HEK293 (cell line): Measurements from ENCODE around the gene CNOT8.
A peak's percentile ranks its signal among the peaks of the same experiment; 100 is the strongest.

Experiments
- CTCF ChIA-PET: fragments of 350-600 bp; formaldehyde crosslinking; extraction: SDS; loops from one replicate; lab custom pipeline; 2021; ENCODE audit warnings: antibody characterized with exemption; lab: Yijun Ruan, JAX
- POLR2A ChIA-PET: fragments of 300-600 bp; formaldehyde crosslinking; extraction: SDS; loops from one replicate; lab custom pipeline; 2020; ENCODE audit warnings: antibody characterized with exemption, inconsistent platforms; lab: Yijun Ruan, JAX
- H3K27ac ChIP-seq: fragments of 200-500 bp; sonication (Bioruptor generic); 2 replicates; pipeline ENCODE4 v1.5.1; 2014; ENCODE audit warnings: low read depth, low read length, control low read depth, inconsistent platforms; ENCODE audit errors: extremely low read depth
- H3K36me3 ChIP-seq, 2 experiments: fragments of 200-500 bp in 1 of 2; sonication (Bioruptor generic) in 1 of 2; 1 replicate in 1 of 2; 2 replicates in 1 of 2; pipeline ENCODE4 v1.5.1; 2014 to 2017; ENCODE audit warnings: inconsistent platforms in 2 of 2, low read length in 2 of 2; ENCODE audit not compliant: control insufficient read depth in 2 of 2, insufficient read depth in 1 of 2
- H3K4me1 ChIP-seq: fragments of 200-500 bp; sonication (Bioruptor generic); 2 replicates; pipeline ENCODE4 v1.5.1; 2014; ENCODE audit warnings: mild to moderate bottlenecking, low read length, inconsistent platforms; ENCODE audit not compliant: control insufficient read depth, insufficient read depth
- H3K4me3 ChIP-seq: 2 replicates; pipeline ENCODE4 v1.5.1; 2011; ENCODE audit warnings: low read depth, mild to moderate bottlenecking, control low read depth, low read length, moderate library complexity
- H3K9me3 ChIP-seq: fragments of 200-500 bp; sonication (Bioruptor generic); 2 replicates; pipeline ENCODE4 v1.5.1; 2014; ENCODE audit warnings: low read depth, low read length, inconsistent platforms; ENCODE audit not compliant: control insufficient read depth, insufficient read depth
- EGR2 ChIP-seq: fragments of 450-650 bp; formaldehyde crosslinking; IDR thresholded peaks from 2 replicates; pipeline ENCODE4 v1.5.1; 2016; ENCODE audit warnings: low read depth, missing biosample characterization, missing genetic modification characterization
- IKZF3 ChIP-seq: fragments of 450-650 bp; IDR thresholded peaks from 2 replicates; pipeline ENCODE4 v1.5.0; 2018; ENCODE audit warnings: missing biosample characterization, mild to moderate bottlenecking, missing genetic modification characterization, moderate library complexity
- SALL2 ChIP-seq: fragments of 450-650 bp; formaldehyde crosslinking; IDR thresholded peaks from 2 replicates; pipeline ENCODE4 v1.5.0; 2017; ENCODE audit warnings: missing biosample characterization, mild to moderate bottlenecking, missing genetic modification characterization, borderline replicate concordance
- SCRT2 ChIP-seq: fragments of 450-650 bp; formaldehyde crosslinking; IDR thresholded peaks from 2 replicates; pipeline ENCODE4 v1.5.1; 2016; ENCODE audit warnings: missing biosample characterization, missing genetic modification characterization
- ZBTB17 ChIP-seq: fragments of 450-650 bp; formaldehyde crosslinking; IDR thresholded peaks from 2 replicates; pipeline ENCODE4 v1.5.1; 2016; ENCODE audit warnings: missing biosample characterization, missing genetic modification characterization
- ZEB2 ChIP-seq: fragments of 450-650 bp; formaldehyde crosslinking; IDR thresholded peaks from 2 replicates; pipeline ENCODE4 v1.5.1; 2016; ENCODE audit warnings: missing biosample characterization, missing genetic modification characterization
- ZFHX2 ChIP-seq: fragments of 450-650 bp; formaldehyde crosslinking; conservative IDR thresholded peaks from 2 replicates; pipeline ENCODE4 v1.5.1; 2016; ENCODE audit warnings: missing biosample characterization, missing genetic modification characterization
- ZFP69B ChIP-seq: fragments of 450-650 bp; formaldehyde crosslinking; IDR thresholded peaks from 2 replicates; pipeline ENCODE4 v1.5.1; 2016; ENCODE audit warnings: missing biosample characterization, missing genetic modification characterization
- ZNF121 ChIP-seq: fragments of 450-650 bp; formaldehyde crosslinking; IDR thresholded peaks from 2 replicates; pipeline ENCODE4 v1.5.1; 2016; ENCODE audit warnings: missing biosample characterization, missing genetic modification characterization
- ZNF16 ChIP-seq: fragments of 450-650 bp; formaldehyde crosslinking; IDR thresholded peaks from 2 replicates; pipeline ENCODE4 v1.5.1; 2016; ENCODE audit warnings: low read depth, missing biosample characterization, missing genetic modification characterization
- ZNF19 ChIP-seq: fragments of 450-650 bp; formaldehyde crosslinking; IDR thresholded peaks from 2 replicates; pipeline ENCODE4; 2016; ENCODE audit warnings: missing biosample characterization, missing genetic modification characterization, low read depth
- ZNF2 ChIP-seq: fragments of 450-650 bp; formaldehyde crosslinking; IDR thresholded peaks from 2 replicates; pipeline ENCODE4 v1.5.1; 2016; ENCODE audit warnings: missing biosample characterization, missing genetic modification characterization
- ZNF248 ChIP-seq: fragments of 450-650 bp; formaldehyde crosslinking; IDR thresholded peaks from 2 replicates; pipeline ENCODE4 v1.5.1; 2017; ENCODE audit warnings: missing biosample characterization, missing genetic modification characterization
- ZNF423 ChIP-seq: fragments of 450-650 bp; formaldehyde crosslinking; IDR thresholded peaks from 2 replicates; pipeline ENCODE4 v1.5.1; 2016; ENCODE audit warnings: missing biosample characterization, missing genetic modification characterization
- ZNF544 ChIP-seq: fragments of 450-650 bp; formaldehyde crosslinking; IDR thresholded peaks from 2 replicates; pipeline ENCODE4 v1.5.0; 2017; ENCODE audit warnings: missing biosample characterization, missing genetic modification characterization
- ZNF558 ChIP-seq: fragments of 450-650 bp; formaldehyde crosslinking; IDR thresholded peaks from 2 replicates; pipeline ENCODE4 v1.5.1; 2016; ENCODE audit warnings: missing biosample characterization, missing genetic modification characterization
- ZNF76 ChIP-seq: fragments of 450-650 bp; formaldehyde crosslinking; IDR thresholded peaks from 2 replicates; pipeline ENCODE4; 2016; ENCODE audit warnings: low read depth, missing biosample characterization, missing genetic modification characterization, borderline replicate concordance
- ZSCAN16 ChIP-seq: fragments of 450-650 bp; formaldehyde crosslinking; IDR thresholded peaks from 2 replicates; pipeline ENCODE4 v1.5.1; 2016; ENCODE audit warnings: missing biosample characterization, missing genetic modification characterization
- TF ChIP-seq, protein P1 (sequence below): fragments of 450-650 bp; formaldehyde crosslinking; IDR thresholded peaks from 2 replicates; pipeline ENCODE4 v1.5.1; 2016; ENCODE audit warnings: missing biosample characterization, missing genetic modification characterization
- TF ChIP-seq, protein P2 (sequence below): fragments of 450-650 bp; formaldehyde crosslinking; IDR thresholded peaks from 2 replicates; pipeline ENCODE4 v1.5.1; 2016; ENCODE audit warnings: missing biosample characterization, missing genetic modification characterization
- TF ChIP-seq, protein P3 (sequence below): fragments of 450-650 bp; IDR thresholded peaks from 2 replicates; pipeline ENCODE4 v1.5.1; 2018; ENCODE audit warnings: missing biosample characterization, mild to moderate bottlenecking, missing genetic modification characterization
- TF ChIP-seq, protein P4 (sequence below): fragments of 450-650 bp; formaldehyde crosslinking; IDR thresholded peaks from 2 replicates; pipeline ENCODE4 v1.5.1; 2016; ENCODE audit warnings: missing biosample characterization, missing genetic modification characterization, borderline replicate concordance

Gene CNOT8

DNA sequence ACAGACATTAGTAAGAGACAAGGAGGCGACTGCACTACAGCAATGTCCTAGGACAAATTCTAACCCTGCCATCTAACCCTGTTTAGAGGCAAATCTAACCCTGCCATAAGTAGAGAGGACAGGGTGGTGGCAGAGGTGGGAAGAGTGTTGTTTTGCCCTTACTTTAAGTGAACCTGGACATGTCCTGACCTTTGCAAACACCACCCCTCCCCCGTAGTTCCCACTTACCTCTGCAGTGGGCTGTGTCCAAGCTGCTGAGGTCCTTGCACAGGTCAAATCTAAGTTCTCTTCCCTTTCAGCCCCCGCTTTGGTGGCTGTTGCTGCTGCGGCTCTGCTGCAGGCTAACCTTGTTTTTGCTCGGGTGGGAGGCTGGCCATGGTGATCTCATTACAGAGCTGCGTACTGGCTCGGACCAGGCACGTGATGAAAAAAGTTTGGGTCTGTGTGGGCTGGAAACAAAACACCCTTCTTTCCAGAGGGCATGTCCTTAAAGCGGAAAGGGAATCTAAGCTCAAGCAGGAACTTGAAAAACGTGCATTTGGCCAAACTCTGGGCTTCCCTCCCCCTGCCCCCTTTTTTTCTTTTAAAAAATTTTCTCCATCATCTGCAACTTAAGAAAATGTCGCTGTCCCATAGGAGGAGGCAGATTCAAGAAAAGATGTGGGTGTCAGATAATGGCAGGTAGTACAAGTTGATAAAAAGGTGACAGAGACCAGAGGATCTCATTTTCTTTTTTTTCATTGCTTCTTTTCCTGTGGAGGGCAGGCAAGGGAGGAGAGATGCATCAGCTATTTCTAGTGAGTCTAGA lies 8.0 kb upstream of the CNOT8 start, which contains the start of gene FAXDC2 (continued):
- TF ChIP-seq, protein P1, sequence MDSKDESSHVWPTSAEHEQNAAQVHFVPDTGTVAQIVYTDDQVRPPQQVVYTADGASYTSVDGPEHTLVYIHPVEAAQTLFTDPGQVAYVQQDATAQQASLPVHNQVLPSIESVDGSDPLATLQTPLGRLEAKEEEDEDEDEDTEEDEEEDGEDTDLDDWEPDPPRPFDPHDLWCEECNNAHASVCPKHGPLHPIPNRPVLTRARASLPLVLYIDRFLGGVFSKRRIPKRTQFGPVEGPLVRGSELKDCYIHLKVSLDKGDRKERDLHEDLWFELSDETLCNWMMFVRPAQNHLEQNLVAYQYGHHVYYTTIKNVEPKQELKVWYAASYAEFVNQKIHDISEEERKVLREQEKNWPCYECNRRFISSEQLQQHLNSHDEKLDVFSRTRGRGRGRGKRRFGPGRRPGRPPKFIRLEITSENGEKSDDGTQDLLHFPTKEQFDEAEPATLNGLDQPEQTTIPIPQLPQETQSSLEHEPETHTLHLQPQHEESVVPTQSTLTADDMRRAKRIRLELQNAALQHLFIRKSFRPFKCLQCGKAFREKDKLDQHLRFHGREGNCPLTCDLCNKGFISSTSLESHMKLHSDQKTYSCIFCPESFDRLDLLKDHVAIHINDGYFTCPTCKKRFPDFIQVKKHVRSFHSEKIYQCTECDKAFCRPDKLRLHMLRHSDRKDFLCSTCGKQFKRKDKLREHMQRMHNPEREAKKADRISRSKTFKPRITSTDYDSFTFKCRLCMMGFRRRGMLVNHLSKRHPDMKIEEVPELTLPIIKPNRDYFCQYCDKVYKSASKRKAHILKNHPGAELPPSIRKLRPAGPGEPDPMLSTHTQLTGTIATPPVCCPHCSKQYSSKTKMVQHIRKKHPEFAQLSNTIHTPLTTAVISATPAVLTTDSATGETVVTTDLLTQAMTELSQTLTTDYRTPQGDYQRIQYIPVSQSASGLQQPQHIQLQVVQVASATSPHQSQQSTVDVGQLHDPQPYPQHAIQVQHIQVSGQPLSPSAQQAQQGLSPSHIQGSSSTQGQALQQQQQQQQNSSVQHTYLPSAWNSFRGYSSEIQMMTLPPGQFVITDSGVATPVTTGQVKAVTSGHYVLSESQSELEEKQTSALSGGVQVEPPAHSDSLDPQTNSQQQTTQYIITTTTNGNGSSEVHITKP (tag by site-specific recombination), result peak; percentile 77
- peak; percentile 91 for TF ChIP-seq ZFHX2 (tag by site-specific recombination)
- no peak for TF ChIP-seq ZEB2 (tag by site-specific recombination)
- peak; percentile 82 for TF ChIP-seq EGR2 (tag by site-specific recombination)
- TF ChIP-seq, protein P2, sequence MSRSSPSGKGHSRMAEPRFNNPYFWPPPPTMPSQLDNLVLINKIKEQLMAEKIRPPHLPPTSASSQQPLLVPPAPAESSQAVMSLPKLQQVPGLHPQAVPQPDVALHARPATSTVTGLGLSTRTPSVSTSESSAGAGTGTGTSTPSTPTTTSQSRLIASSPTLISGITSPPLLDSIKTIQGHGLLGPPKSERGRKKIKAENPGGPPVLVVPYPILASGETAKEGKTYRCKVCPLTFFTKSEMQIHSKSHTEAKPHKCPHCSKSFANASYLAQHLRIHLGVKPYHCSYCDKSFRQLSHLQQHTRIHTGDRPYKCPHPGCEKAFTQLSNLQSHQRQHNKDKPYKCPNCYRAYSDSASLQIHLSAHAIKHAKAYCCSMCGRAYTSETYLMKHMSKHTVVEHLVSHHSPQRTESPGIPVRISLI (tag by site-specific recombination), result peak; percentile 99
- TF ChIP-seq ZNF423 (tag by site-specific recombination), result no peak
- no peak for TF ChIP-seq ZNF121 (tag by site-specific recombination)
- TF ChIP-seq ZNF2 (tag by site-specific recombination), result peak; percentile 60; the same call in 1 of the 2 replicates
- TF ChIP-seq, protein P3, sequence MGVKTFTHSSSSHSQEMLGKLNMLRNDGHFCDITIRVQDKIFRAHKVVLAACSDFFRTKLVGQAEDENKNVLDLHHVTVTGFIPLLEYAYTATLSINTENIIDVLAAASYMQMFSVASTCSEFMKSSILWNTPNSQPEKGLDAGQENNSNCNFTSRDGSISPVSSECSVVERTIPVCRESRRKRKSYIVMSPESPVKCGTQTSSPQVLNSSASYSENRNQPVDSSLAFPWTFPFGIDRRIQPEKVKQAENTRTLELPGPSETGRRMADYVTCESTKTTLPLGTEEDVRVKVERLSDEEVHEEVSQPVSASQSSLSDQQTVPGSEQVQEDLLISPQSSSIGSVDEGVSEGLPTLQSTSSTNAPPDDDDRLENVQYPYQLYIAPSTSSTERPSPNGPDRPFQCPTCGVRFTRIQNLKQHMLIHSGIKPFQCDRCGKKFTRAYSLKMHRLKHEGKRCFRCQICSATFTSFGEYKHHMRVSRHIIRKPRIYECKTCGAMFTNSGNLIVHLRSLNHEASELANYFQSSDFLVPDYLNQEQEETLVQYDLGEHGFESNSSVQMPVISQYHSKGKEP (tag by site-specific recombination), result no peak
- TF ChIP-seq SCRT2, result peak; percentile 72
- no peak for TF ChIP-seq ZNF248
- TF ChIP-seq ZNF544 (tag by site-specific recombination), result no peak
- TF ChIP-seq ZNF19 (tag by site-specific recombination), result no peak
- TF ChIP-seq SALL2, result no peak
- TF ChIP-seq ZNF558 (tag by site-specific recombination), result no peak
- no peak for TF ChIP-seq ZSCAN16
- TF ChIP-seq ZNF16 (tag by site-specific recombination), result no peak
- no peak for TF ChIP-seq ZNF76 (tag by site-specific recombination)
- peak; percentile 22; the same call in 1 of the 2 replicates for TF ChIP-seq IKZF3 (tag by site-specific recombination)
- TF ChIP-seq ZFP69B, result peak; percentile 97
- TF ChIP-seq ZBTB17 (tag by site-specific recombination), result peak; percentile 23; the same call in 1 of the 2 replicates

DNA sequence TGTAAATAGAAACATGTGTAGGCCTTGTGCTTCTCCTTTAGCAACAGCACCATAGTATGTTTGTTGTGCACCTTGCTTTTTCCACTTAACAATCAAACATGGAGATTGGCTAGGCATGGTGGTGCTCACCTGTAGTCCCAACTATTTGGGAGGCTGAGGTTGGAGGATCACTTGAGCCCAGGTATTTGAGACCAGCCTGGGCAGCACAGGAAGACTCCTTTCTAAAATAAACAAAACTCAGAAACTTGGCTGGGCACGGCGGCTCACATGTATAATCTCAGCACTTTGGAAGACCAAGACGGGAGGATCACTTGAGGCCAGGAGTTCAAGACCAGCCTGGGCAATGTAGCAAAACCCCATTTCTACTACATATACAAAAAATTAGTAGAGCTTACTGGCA lies 7.1 kb upstream of the CNOT8 start:
- peaks cover 4% of the 10 kb centered on the region; the same call in 1 of the 2 replicates for H3K4me1 ChIP-seq
- H3K9me3 ChIP-seq, result no peaks in the 10 kb centered on the region
- no peak overlapping the region for H3K27ac ChIP-seq
- no peak overlapping the region for H3K4me3 ChIP-seq
- ChIA-PET POLR2A (interaction anchor here (1.0 to 1.5 kb wide), 3 partner anchors 9 to 16 kb away, joined by 4 to 6 read pairs (median 4); no protein-coding TSS in a partner anchor), CTCF (interaction anchor here (0.5 kb wide), 1 partner anchor 599 kb away, joined by 3 read pairs; no protein-coding TSS in a partner anchor)
- no peaks in the 10 kb centered on the region; a peak in 1 of 3 replicates for H3K36me3 ChIP-seq
- TF ChIP-seq, protein P4, sequence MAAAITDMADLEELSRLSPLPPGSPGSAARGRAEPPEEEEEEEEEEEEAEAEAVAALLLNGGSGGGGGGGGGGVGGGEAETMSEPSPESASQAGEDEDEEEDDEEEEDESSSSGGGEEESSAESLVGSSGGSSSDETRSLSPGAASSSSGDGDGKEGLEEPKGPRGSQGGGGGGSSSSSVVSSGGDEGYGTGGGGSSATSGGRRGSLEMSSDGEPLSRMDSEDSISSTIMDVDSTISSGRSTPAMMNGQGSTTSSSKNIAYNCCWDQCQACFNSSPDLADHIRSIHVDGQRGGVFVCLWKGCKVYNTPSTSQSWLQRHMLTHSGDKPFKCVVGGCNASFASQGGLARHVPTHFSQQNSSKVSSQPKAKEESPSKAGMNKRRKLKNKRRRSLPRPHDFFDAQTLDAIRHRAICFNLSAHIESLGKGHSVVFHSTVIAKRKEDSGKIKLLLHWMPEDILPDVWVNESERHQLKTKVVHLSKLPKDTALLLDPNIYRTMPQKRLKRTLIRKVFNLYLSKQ (tag by site-specific recombination), result no peak
- TF ChIP-seq ZBTB17 (tag by site-specific recombination) (no peak), EGR2 (tag by site-specific recombination) (no peak)
